Measurements from ENCODE around the gene PARS2. TPM values are rescaled to one million over a fixed set of nuclear protein-coding genes. Genes with fewer than 3 reads are reported as not detected.

PARS2 gene
- total and polyA plus RNA-seq, 8 donors, result 3.9 to 6.1 (median 5.5) TPM

DNA sequence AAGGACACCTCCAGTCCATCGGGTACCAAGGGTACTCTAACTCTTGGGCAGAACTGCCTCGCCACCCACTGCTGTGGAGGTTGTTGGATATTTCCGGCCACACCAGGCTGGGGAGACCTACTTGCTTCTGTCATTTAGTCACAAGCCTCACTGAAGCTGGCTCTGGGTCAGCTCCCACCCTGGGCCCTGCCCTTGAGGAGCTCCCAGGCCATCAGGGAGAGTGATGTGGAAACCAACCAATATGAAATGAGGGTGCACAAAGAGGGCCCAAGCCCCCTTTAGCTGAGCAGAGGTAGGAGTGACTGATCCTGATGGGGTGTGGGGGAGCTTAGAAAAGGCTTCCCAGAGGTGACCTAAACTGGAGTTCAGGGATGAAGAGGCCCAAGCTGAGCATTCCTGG lies 19.6 kb downstream of the PARS2 start:
- H3K9me3 ChIP-seq, result no peaks in the 10 kb centered on the region
- TF ChIP-seq, protein P1, sequence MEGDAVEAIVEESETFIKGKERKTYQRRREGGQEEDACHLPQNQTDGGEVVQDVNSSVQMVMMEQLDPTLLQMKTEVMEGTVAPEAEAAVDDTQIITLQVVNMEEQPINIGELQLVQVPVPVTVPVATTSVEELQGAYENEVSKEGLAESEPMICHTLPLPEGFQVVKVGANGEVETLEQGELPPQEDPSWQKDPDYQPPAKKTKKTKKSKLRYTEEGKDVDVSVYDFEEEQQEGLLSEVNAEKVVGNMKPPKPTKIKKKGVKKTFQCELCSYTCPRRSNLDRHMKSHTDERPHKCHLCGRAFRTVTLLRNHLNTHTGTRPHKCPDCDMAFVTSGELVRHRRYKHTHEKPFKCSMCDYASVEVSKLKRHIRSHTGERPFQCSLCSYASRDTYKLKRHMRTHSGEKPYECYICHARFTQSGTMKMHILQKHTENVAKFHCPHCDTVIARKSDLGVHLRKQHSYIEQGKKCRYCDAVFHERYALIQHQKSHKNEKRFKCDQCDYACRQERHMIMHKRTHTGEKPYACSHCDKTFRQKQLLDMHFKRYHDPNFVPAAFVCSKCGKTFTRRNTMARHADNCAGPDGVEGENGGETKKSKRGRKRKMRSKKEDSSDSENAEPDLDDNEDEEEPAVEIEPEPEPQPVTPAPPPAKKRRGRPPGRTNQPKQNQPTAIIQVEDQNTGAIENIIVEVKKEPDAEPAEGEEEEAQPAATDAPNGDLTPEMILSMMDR (IDR thresholded peaks at IDR 0.05), result no peak
- no peak for ATAC-seq
- H3K36me3 ChIP-seq, result peaks cover 0 to 52% of the 10 kb centered on the region in 2 donors
- H3K4me3 ChIP-seq, result no peak overlapping the region
- H3K27me3 ChIP-seq, result no peaks in the 10 kb centered on the region
- H3K27ac ChIP-seq, result no peak overlapping the region
- intact Hi-C loops (cut with DNase I), result no loop called here
- DNase-seq, result no peak
- no peaks in the 10 kb centered on the region for H3K4me1 ChIP-seq

DNA sequence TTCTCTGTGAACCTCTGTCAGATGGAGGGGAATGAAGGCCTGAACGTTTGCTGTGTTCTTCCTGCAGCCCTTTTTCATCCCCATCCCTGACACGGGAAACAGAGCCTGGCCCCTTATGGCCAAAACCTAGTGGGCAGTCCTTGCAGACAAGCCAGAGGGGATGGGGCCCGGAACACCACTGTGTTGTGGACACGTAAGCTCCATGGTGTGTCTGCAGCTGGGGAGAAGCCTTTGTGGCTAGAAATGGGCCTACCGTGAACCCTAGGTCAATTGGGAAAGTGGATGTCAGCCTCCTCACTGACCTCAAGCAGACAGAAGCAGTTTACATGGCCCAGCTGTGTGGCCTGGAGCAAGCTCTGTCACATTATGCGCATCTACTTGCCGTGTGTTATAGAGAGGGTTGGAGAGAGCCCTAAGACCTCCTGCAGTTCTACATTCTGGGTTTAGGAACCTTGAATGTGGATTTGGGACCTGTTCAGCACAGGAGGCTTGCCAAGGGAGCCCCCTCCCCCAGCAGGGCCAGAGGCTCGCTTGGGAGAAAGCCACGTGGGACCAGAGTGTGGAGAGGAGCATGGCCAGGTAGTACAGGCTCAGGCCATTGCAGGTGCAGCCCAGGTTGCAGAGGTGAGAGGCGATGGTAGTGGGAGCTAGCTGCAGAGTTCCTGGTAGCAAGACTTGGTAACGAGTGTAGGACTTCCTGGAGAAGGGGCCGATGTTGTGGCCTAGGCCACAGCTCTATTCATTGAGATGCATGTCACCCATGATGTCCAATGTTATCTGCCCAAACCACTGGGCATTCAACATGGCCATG lies 20.7 kb downstream of the PARS2 start:
- H3K9me3 ChIP-seq, result no peaks in the 10 kb centered on the region
- peaks cover 0 to 63% of the 10 kb centered on the region in 2 donors for H3K36me3 ChIP-seq
- H3K27ac ChIP-seq, result no peak overlapping the region
- TF ChIP-seq, protein P1 (IDR thresholded peaks at IDR 0.05), result no peak
- no peaks in the 10 kb centered on the region for H3K27me3 ChIP-seq
- H3K4me3 ChIP-seq, result no peak overlapping the region
- ATAC-seq, result no peak
- no peaks in the 10 kb centered on the region for H3K4me1 ChIP-seq
- intact Hi-C loops (cut with DNase I), result no loop called here
- DNase-seq, result no peak

DNA sequence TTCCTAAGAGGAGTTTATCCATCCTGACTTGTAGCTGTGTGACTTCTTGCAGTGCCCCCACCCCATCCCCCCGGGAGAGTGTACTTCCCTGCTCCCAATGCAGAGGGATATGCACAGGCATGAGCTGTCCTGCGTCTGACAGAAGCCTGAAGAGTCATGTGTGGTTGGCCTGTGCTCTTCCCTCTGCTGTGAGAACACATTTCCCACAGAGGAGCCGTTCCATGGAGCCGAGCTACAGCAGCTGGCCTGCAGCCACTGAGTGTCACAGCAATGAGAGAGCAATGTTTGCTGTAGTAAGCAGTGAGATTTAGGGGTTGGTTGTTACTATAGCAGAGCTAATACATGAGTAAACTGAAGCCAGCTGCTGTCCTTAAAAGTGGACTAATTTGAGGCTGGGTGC lies 22.0 kb downstream of the PARS2 start:
- Histone ChIP-seq H3K4me3 (no peak overlapping the region), H3K9me3 (no peaks in the 10 kb centered on the region), H3K27ac (no peak overlapping the region), H3K36me3 (peaks cover 0 to 76% of the 10 kb centered on the region in 2 donors), H3K4me1 (no peaks in the 10 kb centered on the region), H3K27me3 (no peaks in the 10 kb centered on the region)
- DNase-seq (peak in 1 of 4 donors; percentile 23), ATAC-seq (no peak)
- TF ChIP-seq, protein P1 (IDR thresholded peaks at IDR 0.05), result no peak
- intact Hi-C loops (cut with DNase I), result no loop called here

DNA sequence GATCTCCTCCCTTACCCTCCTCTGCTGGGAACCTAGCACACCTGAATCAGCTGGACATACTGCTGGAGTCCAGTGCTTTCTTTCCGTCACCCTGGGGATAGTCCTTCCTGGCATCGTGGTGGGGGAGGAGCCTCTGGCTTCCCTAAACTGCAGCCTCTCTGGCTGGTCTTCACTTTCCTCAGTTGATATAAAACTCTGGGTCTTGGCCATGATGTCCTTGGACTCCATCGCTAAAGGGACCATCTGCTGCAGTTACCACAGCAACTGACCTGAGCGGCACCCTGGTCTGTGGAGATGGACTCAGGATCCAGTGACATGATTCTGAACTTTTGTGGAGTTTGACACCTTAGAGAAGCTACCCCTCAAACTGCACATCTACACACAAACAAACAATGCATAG lies 22.8 kb downstream of the PARS2 start:
- intact Hi-C loops (cut with DNase I), result no loop called here

DNA sequence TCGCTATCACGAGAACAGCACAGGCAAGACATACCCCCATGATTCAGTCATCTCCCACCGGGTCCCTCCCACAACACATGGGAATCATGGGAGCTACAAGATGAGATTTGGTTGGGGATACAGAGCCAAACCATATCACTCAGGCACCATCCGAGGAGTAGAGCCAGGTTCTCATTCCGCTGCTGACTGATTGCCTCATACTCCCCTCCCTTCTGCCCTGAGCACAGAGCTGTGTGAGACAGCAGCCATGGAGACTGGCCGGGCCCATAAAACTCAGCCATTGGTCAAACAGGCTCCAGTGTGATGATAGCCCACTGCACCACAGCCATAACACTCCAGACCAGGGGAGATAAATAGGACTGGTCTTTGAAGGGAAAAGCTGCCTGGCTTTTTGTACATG lies 26.1 kb downstream of the PARS2 start:
- intact Hi-C loops (cut with DNase I), result no loop called here
- H3K36me3 ChIP-seq, result peaks cover 0 to 100% of the 10 kb centered on the region in 2 donors
- DNase-seq (no peak), ATAC-seq (no peak)
- no peak overlapping the region for H3K4me3 ChIP-seq
- TF ChIP-seq, protein P1 (IDR thresholded peaks at IDR 0.05), result no peak
- no peaks in the 10 kb centered on the region for H3K27me3 ChIP-seq
- no peaks in the 10 kb centered on the region for H3K4me1 ChIP-seq
- H3K9me3 ChIP-seq, result no peaks in the 10 kb centered on the region
- no peak overlapping the region for H3K27ac ChIP-seq

More for the DNA sequence above, 22.8 kb downstream of the PARS2 start:
- TF ChIP-seq, protein P1 (IDR thresholded peaks at IDR 0.05), result no peak
- ATAC-seq, result no peak
- no peak for DNase-seq
- H3K27ac ChIP-seq, result no peak overlapping the region
- no peaks in the 10 kb centered on the region for H3K9me3 ChIP-seq
- H3K4me3 ChIP-seq, result no peak overlapping the region
- no peaks in the 10 kb centered on the region for H3K27me3 ChIP-seq
- H3K4me1 ChIP-seq, result no peaks in the 10 kb centered on the region
- H3K36me3 ChIP-seq, result peaks cover 0 to 84% of the 10 kb centered on the region in 2 donors
